ENCODE data around the gene LCMT1.
"Not testable (repeated sequence)": the region's sequence is repeated elsewhere in the genome, so short reads cannot be mapped to it uniquely, and the experiment has no call there.

LCMT1 gene

DNA sequence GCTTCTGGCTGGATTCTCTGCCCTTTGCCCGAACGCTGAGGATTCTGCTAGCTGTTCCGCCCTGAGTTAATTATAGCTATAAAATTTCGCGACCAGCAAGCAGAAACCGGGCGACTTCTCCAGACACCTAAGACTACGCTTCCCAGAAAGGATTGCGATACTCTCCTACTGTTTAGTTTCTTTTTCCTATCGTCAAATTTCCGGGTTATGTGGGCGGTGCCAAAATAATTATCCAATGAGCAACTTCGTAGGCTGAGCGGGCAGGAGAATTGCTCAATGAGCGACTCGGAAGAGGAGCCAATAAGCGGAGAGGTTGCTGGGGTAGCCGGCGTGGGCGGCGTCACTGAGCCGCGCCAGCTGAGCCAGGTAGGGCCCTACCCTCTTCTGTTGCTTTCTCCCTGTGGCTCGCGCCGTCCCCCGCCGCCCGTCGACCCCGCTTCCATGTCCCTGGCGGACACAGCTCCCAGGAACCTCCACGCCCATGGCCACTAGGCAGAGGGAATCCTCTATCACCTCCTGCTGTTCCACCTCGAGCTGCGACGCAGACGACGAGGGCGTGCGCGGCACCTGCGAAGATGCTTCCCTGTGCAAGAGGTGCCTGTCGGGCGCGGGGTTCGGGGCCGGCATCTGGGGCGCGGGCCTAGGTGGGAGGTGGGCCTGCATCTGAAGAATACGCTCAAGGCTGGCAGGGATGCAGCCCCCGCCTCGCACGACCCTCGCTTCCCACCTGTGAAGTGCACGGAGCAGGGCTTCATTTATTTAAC is at the start of gene LCMT1:
Gene LCMT1 (plus strand): TSS at position 340 of the 764 bp plus-strand sequence. CDS start 142 bp downstream, at position 482.
- peak; percentile 97 for DNase-seq (ENCODE audit: low read depth)

DNA sequence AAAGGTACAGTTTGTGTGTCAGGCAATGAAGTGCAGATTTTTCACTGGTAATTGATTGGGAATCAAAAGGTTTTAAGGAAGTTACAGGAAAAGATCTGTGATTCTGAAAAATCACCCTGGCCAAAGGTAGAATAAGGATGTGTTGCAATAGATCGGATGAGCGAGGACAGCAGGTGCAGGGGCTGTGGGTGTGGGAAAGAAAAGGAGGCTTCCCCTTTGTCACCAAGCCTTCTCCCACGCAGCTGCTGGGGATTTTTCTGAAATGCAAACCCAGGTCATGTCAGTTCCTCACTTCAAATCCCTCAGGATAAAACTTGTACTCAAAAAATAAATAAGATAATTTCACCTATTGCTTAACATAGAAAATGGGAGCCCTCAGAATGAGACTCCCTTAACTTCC is 48.4 kb upstream of the LCMT1 start:
- no peak for DNase-seq (ENCODE audit: low read depth)

DNA sequence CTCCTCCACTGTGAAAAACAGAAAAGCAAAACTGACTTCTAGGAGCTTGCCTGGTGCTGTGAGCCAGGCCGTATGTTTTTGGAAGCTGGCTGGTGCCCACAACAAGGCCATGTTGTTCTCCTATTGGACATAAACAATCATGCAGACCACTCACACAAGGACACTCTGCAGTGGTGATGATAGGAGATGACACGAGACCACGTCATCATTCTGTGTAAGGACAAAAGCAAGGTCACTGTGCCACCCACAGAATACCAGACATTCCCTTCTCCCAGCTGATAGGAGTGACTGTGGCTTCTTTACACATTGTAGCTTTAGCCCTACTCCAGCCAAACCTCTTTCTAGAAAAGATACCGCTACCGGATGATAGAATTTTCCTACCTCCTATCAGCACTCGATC is 47.7 kb upstream of the LCMT1 start:
- DNase-seq (ENCODE audit: low read depth) = peak; percentile 10

DNA sequence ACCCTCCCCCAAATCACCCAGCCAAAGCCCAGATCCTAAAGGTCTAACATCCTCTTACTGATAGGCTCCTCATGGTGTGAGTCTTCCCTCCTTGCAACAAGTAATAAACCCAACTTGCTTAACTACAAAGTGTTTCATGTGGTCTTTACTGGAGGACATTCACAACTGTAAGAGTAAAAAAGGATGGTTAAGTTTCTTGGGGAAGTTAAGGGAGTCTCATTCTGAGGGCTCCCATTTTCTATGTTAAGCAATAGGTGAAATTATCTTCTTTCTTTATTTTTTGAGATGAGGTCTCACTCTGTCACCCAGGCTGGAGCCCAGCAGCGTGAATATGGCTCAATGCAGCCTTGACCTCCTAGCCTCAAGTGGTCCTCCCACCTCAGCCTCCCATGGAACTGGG is 47.3 kb upstream of the LCMT1 start:
- not testable (repeated sequence) for DNase-seq (ENCODE audit: low read depth)

DNA sequence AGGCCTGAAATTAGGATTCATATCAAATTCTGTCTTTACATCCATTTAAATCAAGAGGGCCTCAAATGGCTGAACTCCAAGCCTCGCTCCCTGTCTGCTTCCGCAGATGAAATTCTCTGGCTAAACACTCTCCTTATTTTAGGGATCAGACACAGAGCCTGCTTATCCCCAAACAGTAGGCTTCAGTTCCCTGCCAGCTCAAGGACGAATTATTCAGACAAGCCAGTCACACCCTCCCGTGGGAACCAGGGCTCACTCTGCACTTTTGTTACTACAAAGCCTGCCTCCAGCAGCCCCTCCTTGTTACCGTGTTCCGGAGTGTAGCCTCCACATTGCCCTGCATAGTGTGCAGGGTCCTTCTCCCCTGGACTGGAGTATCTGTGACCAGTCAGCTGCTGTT is 46.6 kb upstream of the LCMT1 start:
- DNase-seq (ENCODE audit: low read depth) = no peak

DNA sequence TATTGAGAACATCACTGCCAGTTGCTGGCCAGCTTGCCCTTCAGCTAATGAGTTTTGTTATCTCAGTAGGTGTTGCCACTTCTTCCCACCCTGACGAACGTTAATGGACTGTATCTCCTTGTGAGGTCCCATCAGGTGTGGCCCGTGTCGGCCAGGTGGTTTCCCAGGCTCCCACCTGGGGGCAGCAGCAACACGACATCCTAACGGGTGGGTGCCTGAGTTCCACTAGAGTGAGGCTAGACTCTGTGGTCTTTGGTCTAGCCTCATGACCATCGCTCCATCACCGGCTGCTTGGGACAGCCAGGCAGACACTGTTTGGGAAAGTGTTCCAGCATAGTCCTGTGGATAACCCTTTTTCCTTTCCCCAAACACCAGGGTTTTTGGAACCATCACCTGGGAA is 45.6 kb upstream of the LCMT1 start:
- DNase-seq (ENCODE audit: low read depth) = no peak

DNA sequence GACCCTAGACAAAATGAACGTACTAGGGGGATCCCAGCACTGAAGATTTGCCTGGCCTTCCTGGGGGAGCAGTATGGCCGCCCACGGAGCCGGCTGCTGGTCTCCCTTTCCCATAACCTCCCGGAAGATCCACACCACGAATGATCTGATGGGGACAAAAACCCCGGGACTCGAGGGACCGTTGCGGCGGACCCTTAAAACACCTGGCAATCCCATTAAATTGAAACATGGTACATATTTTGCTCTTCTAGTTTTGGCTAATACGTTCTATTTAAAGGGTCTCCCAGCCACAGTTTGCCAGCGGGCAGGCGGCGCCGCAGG is 45.2 kb upstream of the LCMT1 start:
- no peak for DNase-seq (ENCODE audit: low read depth)

DNA sequence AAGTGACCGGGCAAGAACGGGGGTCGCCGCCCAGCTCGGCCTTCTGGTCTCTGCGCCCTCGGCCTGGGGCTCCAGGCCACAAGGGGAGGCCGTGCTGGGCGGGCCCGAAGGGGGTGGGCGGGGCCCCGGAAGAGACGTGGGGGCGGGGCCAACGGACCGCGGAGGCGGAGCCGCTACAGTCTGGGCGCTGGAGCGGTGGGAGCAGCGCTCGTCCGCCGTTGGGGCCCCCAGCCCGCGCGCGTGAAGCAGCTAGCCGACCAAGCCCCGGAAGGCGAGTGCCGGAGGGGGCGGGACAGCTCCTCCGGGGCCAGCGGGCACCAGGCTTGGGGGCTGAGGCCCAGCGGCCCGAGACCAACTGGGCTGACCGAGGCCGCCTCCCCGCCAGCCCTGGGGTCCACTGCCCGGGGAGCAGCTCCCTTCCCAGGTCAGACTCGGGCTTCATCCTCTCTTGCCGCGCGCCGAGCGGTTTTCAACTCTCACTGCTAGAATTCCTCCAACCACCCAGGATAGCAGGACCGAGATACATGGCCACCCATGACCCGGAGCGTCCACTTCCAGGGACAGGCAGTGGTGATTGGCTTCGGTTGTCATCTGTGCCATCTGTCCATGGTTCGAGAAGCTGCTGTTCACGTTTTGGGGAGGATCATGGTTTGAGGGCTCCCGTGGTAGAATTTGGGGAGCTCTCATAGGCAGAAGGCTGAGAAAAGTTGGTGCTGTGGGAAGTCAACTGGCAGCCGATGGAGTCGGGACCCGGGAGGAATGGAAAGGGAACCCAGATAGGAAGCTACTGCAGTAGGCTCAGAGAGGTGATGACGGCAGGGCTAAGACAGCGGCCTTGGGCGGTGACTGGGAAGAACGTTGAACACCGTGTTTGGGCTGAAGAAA is 44.6 kb upstream of the LCMT1 start:
- DNase-seq (ENCODE audit: low read depth) = peak; percentile 74

DNA sequence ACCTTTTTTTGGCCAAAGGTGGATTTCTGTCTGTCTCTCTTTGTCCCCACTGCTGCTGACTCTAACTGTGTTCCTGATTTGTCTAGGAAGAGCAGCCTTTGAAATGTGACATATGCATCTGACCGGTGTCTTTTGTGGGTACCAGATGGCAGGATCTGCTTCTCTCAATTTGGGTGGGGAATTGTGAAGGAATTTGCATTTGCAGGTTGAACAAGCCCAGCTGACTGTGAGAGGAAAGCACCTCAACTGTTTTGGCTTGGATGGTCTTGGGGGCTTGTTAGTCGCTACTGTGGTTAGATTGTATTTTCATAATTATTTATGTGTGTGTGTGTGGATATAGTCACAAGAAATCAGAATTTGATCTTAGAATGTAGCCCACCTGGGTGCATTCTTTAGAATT is 37.7 kb upstream of the LCMT1 start:
- no peak for DNase-seq (ENCODE audit: low read depth)

DNA sequence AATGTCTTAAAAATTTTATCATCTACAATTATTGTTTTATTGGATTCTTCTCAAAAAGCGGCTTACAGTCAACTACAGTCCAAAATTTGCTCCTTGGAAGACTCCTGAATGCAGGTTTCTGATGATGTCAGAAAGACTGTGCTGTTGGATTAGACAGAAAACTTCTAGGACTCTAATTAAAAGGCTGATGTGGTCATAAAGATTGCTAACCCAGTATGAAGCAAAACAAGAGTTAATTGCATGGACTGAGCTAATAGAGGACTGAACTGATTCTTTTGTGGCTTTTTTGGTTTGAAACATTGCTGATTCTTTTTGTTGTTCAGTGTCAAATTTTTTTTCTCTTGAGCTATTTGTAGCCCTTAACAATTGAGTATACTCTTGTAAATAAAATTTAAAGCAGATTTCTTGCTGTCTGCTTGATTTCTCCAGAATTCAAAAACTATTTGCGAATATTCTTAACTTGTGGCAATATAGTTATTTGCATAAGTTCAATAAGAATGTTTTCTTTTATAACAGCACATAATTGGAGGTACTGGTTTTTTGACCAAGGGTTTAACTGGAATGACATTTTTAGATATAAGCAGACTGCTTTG is 33.1 kb upstream of the LCMT1 start:
- DNase-seq (ENCODE audit: low read depth) = no peak

DNA sequence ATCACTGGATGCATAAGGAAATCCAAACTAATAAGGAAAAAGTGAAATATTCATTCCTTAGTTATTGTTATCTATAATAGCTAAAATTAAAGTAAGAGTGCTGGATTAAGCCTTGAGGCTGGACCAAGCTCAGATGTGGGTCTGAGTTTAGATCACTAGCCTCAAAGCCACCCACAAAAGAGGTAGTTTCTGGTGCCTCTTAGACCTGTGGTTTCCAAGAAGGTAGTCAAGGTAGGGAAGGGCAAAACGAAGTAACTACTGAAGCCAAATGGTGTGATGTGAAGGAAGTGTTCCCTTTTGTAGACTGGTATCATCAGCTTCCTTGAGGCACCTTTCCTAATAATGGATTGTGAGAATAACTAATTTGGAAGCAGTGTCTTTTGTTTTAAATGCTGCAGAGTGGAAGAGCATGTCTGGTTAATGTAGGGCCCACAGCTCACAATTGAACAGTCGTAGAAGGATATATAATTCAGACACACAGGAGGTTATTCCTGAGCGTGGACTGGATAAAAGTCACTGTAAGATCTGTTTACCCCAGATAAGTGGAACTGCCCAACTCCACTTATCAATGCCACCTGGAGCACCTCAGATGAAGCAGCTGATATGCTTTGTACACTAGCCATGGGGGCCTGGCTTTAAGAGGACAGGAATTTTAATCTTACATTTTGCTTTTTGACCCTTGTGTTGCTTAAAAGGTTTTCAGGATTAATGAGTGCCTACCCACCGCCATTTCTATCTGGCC is 31.7 kb upstream of the LCMT1 start:
- no peak for DNase-seq (ENCODE audit: low read depth)

DNA sequence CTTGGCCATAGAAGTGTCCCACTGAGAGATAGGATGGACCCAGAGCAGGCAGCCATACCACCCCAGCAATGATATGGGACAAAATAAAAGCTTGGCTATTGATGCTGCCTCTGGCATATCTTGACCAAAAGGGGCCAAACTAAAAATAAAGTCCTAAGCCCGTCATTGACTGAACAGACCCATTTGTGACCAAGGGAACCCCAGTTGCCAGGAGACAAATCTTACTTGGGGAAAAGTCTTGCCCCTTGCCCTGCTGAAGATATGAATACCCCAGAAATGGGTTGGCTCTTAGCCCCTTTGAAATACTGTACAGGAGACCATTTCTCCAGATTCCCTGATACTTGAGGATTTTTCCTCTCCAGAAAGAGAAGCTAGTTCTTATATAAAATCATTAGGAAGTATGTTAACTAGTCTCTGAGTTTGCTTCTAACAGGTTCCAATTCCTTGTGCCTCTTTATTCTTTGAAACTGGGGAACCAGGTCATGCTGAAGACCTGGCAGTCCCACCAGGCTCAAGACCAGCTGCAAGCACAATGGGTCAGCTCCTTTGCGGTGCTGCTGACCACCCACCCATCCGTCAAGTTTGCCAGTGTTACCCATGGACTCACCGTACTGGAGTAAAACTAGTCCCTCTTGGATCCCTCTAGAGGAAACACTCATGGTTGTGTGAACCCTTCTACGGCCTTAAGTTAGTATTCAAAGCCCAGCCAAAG is 31.0 kb upstream of the LCMT1 start:
- no peak for DNase-seq (ENCODE audit: low read depth)

DNA sequence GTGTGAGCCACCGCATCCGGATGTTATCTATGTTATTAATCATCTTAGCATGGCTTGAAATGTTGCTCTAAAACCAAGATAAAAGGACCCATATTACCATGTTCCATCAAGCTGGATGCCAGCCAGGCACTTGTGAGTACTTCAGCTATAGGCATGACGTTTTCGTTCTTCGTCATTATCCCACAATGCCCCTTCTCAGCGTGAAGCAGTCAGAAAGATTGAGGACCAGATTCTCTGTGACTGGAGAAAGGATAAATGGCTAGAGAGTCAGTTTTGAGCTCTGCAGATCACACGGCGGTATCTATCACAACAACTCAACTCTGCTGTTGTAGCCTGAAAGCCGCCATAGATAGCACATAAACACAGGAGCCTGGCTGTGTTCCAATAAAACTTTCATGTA is 29.8 kb upstream of the LCMT1 start:
- no peak for DNase-seq (ENCODE audit: low read depth)

DNA sequence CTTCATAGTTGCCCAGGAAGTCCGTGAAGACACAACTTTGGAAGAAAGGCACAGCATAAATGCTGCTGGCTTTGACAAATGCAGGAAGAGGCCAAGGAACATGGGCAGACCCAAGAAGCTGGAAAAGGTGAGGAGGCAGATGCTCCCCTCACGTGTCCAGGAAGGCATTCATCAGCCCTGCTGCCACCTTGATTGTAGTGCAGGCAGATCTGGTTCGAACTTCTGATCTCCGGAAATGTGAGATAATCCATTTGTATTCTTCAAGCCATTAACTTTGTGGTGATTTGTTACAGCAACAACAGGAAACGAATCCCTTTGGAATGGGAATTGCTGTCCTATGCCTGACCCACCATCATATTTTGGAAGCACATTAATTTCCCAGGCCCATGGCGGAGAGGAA is 28.5 kb upstream of the LCMT1 start:
- no peak for DNase-seq (ENCODE audit: low read depth)

DNA sequence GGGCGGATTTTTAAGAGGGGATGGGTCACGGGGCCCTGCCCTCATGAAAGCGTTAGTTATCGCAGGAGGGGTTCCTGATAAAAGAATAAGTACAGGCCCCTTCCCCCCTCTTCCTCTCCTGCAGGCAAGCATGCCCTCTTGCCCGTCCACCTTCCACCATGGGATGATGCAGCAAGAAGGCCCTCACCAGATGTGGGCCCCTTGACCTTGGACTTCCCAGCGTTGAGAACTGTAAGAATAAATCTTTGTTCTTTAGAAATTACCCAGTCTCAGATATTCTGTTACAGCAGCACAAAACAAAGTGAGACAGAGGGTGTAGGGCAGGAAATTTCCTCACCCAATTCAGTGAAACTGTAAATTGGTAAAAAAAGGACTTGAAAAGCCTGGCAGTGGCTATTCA is 27.8 kb upstream of the LCMT1 start:
- no peak for DNase-seq (ENCODE audit: low read depth)

DNA sequence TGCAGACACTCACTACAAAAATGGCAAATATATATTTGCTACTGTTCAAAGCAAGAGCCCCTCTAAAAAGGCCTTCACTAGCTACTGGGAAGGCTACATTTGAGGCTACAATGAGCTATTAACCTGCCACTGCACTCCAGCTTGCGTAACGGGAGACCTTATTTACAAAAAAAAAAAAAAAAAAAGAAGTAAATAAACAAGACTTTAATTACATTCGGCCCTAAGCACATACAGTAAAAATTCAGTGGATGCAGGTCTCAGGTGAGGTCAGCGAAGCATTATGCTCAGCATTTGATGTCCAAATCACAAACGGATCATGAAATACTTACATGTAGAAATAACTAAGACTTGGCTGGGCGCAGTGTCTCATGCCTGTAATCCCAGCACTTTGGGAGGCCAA is 26.7 kb upstream of the LCMT1 start:
- no peak for DNase-seq (ENCODE audit: low read depth)

DNA sequence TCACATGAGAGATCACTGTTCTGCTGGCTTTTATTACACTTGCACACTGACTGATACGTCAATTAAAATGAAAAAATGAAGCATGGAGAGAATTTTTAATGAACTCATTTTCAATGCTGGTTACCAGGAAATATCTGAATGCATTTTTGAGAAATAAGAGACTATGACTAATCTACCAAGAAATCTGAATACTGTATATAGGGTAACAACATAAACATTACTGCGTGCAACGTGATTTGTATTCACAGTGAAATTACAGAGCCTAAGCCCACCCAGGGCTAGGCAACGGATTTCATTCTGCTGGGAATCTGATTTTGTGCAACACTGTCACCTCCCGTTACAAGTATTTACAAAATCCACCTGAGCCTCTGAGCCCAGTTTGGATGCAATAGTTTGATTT is 23.8 kb upstream of the LCMT1 start:
- no peak for DNase-seq (ENCODE audit: low read depth)

DNA sequence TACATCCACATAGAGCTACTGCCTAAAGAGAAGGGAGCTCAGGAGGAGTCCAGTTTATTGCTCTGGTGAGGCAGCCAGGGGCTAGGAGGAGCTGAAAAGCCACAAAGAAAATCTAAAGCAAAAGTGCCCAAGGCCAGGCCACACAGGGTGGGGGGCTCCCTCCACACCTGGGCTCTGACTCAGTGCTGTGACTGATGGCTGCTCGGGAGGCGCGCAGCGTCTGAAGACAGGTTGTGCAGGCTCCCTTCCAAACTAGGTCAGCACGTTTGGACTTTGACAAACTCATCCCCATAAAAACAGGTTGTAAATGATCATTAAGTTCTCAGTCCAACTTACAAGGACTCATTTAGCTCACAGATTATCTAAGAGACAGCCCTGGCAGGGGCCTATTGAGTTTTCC is 22.2 kb upstream of the LCMT1 start:
- DNase-seq (ENCODE audit: low read depth) = no peak

DNA sequence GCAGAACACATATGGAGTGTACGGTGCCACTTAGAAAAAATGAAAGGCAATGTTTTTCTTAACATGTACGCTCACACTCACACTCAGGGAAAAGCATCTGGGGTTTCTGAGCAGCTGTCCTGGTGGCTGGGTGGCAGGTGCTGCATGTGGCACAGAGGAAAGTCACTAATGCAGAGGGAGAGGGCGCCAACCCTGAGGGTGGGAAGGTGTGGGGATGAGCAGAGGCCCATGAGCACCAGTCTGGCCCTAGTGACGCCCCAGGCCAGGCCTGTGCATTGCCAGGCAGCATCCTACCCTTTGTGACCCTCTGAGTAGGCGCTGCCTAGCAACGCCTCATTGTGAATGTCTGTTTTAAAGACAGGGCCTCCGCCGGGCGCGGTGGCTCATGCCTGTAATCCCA is 19.1 kb upstream of the LCMT1 start:
- no peak for DNase-seq (ENCODE audit: low read depth)

DNA sequence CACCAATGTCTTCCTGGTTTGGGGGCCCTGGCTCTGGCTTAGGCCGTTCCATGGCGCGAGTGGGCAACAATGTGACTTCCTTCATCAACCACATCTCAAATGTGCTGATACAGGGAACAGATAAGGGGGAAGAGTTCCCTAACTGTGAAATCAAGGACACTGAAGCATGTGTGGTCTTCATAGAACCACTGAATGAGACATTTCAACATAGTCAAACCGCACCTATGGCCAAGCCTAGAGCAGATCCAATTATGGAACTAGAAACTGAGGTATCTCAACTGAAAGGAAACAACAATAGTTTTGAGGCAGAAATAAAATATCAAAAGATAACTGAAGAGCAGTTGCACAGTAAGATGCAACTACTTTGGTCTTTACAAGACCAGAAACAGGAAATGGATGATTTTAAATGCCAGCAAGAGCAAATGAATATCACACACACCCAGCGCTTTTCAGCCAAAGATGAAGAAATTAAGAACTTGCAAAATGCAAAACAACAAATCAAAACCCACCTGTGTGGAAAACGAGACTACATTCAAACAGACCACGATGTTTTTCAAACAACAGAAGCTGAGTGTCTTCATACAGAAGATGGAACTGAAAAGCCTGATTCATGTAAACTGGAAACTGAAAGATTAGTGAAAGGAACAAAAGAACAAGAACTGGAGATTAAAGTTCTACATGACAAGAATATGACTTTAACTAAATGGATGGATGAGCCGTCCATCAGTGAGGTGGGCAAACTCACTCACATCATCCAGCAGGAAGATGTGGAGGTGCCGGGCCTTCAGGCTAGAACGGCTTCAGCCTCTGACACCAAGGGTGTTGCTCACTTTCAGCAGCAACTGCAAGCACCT is 18.1 kb upstream of the LCMT1 start:
- no peak for DNase-seq (ENCODE audit: low read depth)

DNA sequence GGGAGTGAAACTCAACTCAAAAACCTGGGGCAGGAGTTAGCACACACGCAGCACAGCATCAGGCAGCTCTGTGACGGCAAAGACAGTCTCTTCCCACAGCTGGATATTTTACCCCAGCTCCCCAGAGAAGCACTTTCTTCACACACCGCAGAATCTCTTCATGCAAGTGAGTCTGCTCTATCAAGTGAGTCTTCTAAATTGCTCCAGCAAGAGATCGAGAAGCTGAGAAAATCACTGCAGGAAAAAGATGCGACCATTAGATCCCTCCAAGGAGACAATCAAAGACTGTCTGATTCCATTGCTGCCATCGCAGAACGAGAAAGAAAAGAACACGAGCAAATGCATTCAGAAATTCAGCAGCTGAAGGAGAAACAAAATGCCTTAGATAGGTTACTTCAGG is 16.9 kb upstream of the LCMT1 start:
- DNase-seq (ENCODE audit: low read depth) = no peak

Measured in fibroblast of gingiva (primary cell).